Panc1 (cell line): ENCODE measurements around the gene PITRM1. TPM values are rescaled to one million over a fixed set of nuclear protein-coding genes. Genes with fewer than 3 reads are reported as not detected.

ENCODE experiments used
- ATAC-seq: fragments of 200-7000 bp; cut with Tn5 transposase; 2 replicates; pipeline ENCODE4 v1.9.1; 2020; ENCODE audit warnings: mild to moderate bottlenecking, moderate library complexity
- BruUV-seq: library from RNA; stranded (reverse); fragments of 400-500 nt; replicated peaks from 2 replicates; lab custom pipeline; 2021; lab: Mats Ljungman, UMichigan
- CTCF ChIA-PET: fragments of 300-600 bp; sonication (Branson Sonifier 250); formaldehyde crosslinking; loops from one replicate; lab custom pipeline; 2022; ENCODE audit warnings: antibody characterized with exemption; lab: Charles Lee
- POLR2A ChIA-PET: fragments of 300-600 bp; sonication (Branson Sonifier 250); formaldehyde crosslinking; loops from one replicate; lab custom pipeline; 2022; ENCODE audit warnings: antibody characterized with exemption; lab: Charles Lee
- DNase-seq: peaks from one replicate; pipeline ENCODE4 v3.0.0-alpha.2; 2010; ENCODE audit warnings: low read depth, low spot score
- H3K27ac ChIP-seq: 2 replicates; pipeline ENCODE4 v1.5.1; 2011; ENCODE audit warnings: mild to moderate bottlenecking, low read length, inconsistent platforms
- H3K27me3 ChIP-seq: fragments of 200-500 bp; sonication (Bioruptor generic); 2 replicates; pipeline ENCODE4 v1.6.0; 2014; ENCODE audit warnings: low read length, inconsistent platforms; ENCODE audit not compliant: control insufficient read depth, insufficient read depth
- H3K36me3 ChIP-seq: fragments of 200-500 bp; sonication (Bioruptor generic); 2 replicates; pipeline ENCODE4 v1.5.1; 2014; ENCODE audit warnings: inconsistent platforms, mild to moderate bottlenecking, low read length, moderate library complexity; ENCODE audit not compliant: control insufficient read depth, insufficient read depth
- H3K4me1 ChIP-seq: 2 replicates; pipeline ENCODE4 v1.5.1; 2011; ENCODE audit warnings: inconsistent platforms, mild to moderate bottlenecking, low read length, moderate library complexity; ENCODE audit not compliant: control insufficient read depth, insufficient read depth
- H3K4me3 ChIP-seq, 2 experiments: 2 replicates each; pipeline ENCODE4 v1.5.1; 2011 to 2012; ENCODE audit warnings: low read depth in 2 of 2, low read length in 2 of 2, mild to moderate bottlenecking in 2 of 2, inconsistent platforms in 1 of 2, moderate library complexity in 1 of 2
- H3K9me3 ChIP-seq: fragments of 200-500 bp; sonication (Bioruptor generic); 2 replicates; pipeline ENCODE4 v1.5.1; 2014; ENCODE audit warnings: low read depth, mild to moderate bottlenecking, inconsistent platforms, low read length, moderate library complexity; ENCODE audit not compliant: control insufficient read depth, insufficient read depth
- POLR2AphosphoS5 ChIP-seq: IDR thresholded peaks from 2 replicates; pipeline ENCODE4 v1.6.1; 2012; ENCODE audit warnings: mild to moderate bottlenecking, low read depth, low read length, moderate library complexity
- SIN3A ChIP-seq: IDR thresholded peaks from 2 replicates; pipeline ENCODE4 v1.6.1; 2012; ENCODE audit warnings: low read depth, mild to moderate bottlenecking, low read length, moderate library complexity, borderline replicate concordance; ENCODE audit not compliant: insufficient read depth
- TCF7L2 ChIP-seq: IDR thresholded peaks from 2 replicates; pipeline ENCODE4 v1.6.1; 2011; ENCODE audit warnings: mild to moderate bottlenecking, low read depth, low read length, inconsistent platforms
- in situ Hi-C: cut with HindIII; loops from 2 replicates; pipeline ENCODE4 v1.10.0; 2016; ENCODE audit warnings: low sequenced_read_pairs, low pct_unique_long_range_greater_than_20kb
- intact Hi-C: fragments of 100-400 bp; cut with micrococcal nuclease; formaldehyde crosslinking; loops from one replicate; pipeline ENCODE4 v1.10.0; 2022; ENCODE audit not compliant: unreplicated experiment
- total RNA-seq: library from RNA; stranded (reverse); gene quantifications from one replicate; pipeline ENCODE4 v1.2.1, GENCODE V29; 2021; ENCODE audit not compliant: unreplicated experiment
- TF ChIP-seq, protein P1 (sequence below): fragments of 450-650 bp; IDR thresholded peaks from 2 replicates; pipeline ENCODE4 v1.5.1; 2017; ENCODE audit warnings: mild to moderate bottlenecking
- TF ChIP-seq, protein P2 (sequence below), 2 experiments: IDR thresholded peaks; 2 replicates each; pipeline ENCODE4 v1.6.1; 2011 to 2012; ENCODE audit warnings: low read depth in 2 of 2, control low read depth in 1 of 2, low read length in 1 of 2, mild to moderate bottlenecking in 1 of 2, moderate library complexity in 1 of 2; ENCODE audit not compliant: insufficient read depth in 1 of 2

The PITRM1 gene
- total RNA-seq, 1 experiment from 2014 or later: 63.5 TPM

DNA sequence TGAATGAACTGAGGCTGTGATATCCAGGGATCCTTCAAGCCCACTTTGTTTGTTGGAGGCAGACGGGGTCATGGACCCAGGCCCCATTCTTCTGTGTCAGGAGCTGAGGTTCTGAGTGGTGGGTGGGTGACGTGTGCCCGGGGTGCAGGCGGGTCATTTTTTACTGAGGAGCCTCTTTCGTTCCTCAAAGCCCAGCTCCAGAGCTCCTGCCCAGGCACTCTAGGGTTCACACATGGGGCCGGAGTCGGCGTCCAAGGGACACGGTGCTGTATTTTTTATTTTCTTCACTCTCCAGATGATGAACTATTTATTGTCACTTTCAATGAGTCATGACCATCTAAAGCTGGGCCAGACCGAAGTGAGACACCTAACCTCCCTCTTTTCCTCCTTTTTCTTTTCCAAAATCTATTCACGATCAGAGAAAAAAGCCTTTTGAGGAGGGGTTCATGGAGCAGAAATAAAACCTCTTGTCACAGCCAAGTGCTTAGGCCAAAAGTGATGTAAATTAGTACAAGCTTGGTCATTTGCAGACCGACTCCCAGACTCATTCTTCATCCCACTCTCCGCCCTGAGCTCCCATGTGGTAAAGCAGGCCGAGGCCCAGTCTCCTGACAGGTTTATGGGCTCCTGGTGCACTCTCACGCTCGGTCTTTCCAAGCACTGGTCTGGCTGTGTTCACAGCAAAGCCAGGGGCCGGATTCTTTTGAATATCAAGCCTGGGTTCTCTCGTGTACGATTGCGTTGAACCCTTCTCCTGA is 41.4 kb upstream of the PITRM1 start:
- Histone ChIP-seq H3K27me3 (no peaks in the 10 kb centered on the region), H3K9me3 (no peaks in the 10 kb centered on the region), H3K36me3 (no peaks in the 10 kb centered on the region), H3K4me1 (no peaks in the 10 kb centered on the region), H3K4me3 (no peak overlapping the region), H3K27ac (no peak overlapping the region)
- no peak for DNase-seq
- in situ Hi-C loops (no loop called here), intact Hi-C loops (no loop called here)
- TF ChIP-seq TCF7L2: no peak
- TF ChIP-seq, protein P1, sequence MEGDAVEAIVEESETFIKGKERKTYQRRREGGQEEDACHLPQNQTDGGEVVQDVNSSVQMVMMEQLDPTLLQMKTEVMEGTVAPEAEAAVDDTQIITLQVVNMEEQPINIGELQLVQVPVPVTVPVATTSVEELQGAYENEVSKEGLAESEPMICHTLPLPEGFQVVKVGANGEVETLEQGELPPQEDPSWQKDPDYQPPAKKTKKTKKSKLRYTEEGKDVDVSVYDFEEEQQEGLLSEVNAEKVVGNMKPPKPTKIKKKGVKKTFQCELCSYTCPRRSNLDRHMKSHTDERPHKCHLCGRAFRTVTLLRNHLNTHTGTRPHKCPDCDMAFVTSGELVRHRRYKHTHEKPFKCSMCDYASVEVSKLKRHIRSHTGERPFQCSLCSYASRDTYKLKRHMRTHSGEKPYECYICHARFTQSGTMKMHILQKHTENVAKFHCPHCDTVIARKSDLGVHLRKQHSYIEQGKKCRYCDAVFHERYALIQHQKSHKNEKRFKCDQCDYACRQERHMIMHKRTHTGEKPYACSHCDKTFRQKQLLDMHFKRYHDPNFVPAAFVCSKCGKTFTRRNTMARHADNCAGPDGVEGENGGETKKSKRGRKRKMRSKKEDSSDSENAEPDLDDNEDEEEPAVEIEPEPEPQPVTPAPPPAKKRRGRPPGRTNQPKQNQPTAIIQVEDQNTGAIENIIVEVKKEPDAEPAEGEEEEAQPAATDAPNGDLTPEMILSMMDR: no peak
- TF ChIP-seq SIN3A: no peak
- TF ChIP-seq, protein P2, sequence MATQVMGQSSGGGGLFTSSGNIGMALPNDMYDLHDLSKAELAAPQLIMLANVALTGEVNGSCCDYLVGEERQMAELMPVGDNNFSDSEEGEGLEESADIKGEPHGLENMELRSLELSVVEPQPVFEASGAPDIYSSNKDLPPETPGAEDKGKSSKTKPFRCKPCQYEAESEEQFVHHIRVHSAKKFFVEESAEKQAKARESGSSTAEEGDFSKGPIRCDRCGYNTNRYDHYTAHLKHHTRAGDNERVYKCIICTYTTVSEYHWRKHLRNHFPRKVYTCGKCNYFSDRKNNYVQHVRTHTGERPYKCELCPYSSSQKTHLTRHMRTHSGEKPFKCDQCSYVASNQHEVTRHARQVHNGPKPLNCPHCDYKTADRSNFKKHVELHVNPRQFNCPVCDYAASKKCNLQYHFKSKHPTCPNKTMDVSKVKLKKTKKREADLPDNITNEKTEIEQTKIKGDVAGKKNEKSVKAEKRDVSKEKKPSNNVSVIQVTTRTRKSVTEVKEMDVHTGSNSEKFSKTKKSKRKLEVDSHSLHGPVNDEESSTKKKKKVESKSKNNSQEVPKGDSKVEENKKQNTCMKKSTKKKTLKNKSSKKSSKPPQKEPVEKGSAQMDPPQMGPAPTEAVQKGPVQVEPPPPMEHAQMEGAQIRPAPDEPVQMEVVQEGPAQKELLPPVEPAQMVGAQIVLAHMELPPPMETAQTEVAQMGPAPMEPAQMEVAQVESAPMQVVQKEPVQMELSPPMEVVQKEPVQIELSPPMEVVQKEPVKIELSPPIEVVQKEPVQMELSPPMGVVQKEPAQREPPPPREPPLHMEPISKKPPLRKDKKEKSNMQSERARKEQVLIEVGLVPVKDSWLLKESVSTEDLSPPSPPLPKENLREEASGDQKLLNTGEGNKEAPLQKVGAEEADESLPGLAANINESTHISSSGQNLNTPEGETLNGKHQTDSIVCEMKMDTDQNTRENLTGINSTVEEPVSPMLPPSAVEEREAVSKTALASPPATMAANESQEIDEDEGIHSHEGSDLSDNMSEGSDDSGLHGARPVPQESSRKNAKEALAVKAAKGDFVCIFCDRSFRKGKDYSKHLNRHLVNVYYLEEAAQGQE (IDR thresholded peaks at IDR 0.05; ENCODE audit: insufficient read depth in 1 of 2, low read depth in 2 of 2, low read length in 1 of 2): no peak
- no peak for TF ChIP-seq POLR2AphosphoS5
- POLR2A ChIA-PET: no interaction called here
- no TSS peak for BruUV-seq
- CTCF ChIA-PET: no interaction called here
- ATAC-seq: no peak

- TF ChIP-seq POLR2AphosphoS5: no peak
- TF ChIP-seq, protein P2 (IDR thresholded peaks at IDR 0.05; ENCODE audit: insufficient read depth in 1 of 2, low read depth in 2 of 2, low read length in 1 of 2): no peak
- no peak for TF ChIP-seq TCF7L2
- TF ChIP-seq SIN3A: no peak
- TF ChIP-seq, protein P1: no peak
- ATAC-seq: no peak
- Histone ChIP-seq H3K4me3 (no peak overlapping the region), H3K9me3 (no peaks in the 10 kb centered on the region), H3K27me3 (no peaks in the 10 kb centered on the region), H3K27ac (no peak overlapping the region), H3K4me1 (no peaks in the 10 kb centered on the region), H3K36me3 (no peaks in the 10 kb centered on the region)
- in situ Hi-C loops: no loop called here
- ChIA-PET POLR2A (no interaction called here), CTCF (no interaction called here)
- BruUV-seq: no TSS peak
- no peak for DNase-seq
- intact Hi-C loops: no loop called here
These were observed 40.6 kb upstream of the PITRM1 start for GRCh38 chr10:3213208-3213607.
